K562 (cell line): ENCODE data around the gene SYNJ2. TPM values are rescaled to one million over a fixed set of nuclear protein-coding genes. Genes with fewer than 3 reads are reported as not detected.
"Not testable (repeated sequence)": the region's sequence is repeated elsewhere in the genome, so short reads cannot be mapped to it uniquely, and the experiment has no call there.

ENCODE experiments used
- ATAC-seq: fragments of 200-7000 bp; cut with Tn5 transposase; 3 replicates; pipeline ENCODE4 v1.9.1; 2020; ENCODE audit warnings: moderate library complexity
- BruUV-seq: library from RNA; stranded (reverse); fragments of 400-500 nt; replicated peaks from 2 replicates; lab custom pipeline; 2021; lab: Mats Ljungman, UMichigan
- CTCF ChIA-PET: fragments of 300-600 bp; formaldehyde crosslinking; extraction: SDS; loops from one replicate; lab custom pipeline; 2021; ENCODE audit warnings: low intra/inter-chr PET ratio; lab: Yijun Ruan, JAX
- POLR2A ChIA-PET: fragments of 300-600, 350-650 bp; sonication (Branson Sonifier 250); formaldehyde crosslinking; extraction: SDS; loops from one replicate; lab custom pipeline; 2021; ENCODE audit warnings: antibody characterized with exemption, inconsistent platforms; lab: Yijun Ruan, JAX
- DNase-seq, 4 experiments: peaks; one replicate each; pipeline versions ENCODE4 v3.0.0 to v3.0.0-alpha.2; 2011 to 2018; ENCODE audit warnings: low spot score in 3 of 4, mixed read lengths in 3 of 4; ENCODE audit errors: extremely low read depth in 1 of 4
- FAIRE-seq: peaks from 2 replicates; lab custom pipeline; 2011; peaks lifted over from hg19 to GRCh38; lab: Jason Lieb, UNC
- H2AFZ ChIP-seq: 2 replicates; pipeline ENCODE4 v1.6.0; 2011; ENCODE audit warnings: low read depth, low read length, control low read depth, inconsistent platforms
- H3K27ac ChIP-seq: fragments of 200-600 bp; 3 replicates; pipeline ENCODE4 v1.8.0; 2011; ENCODE audit warnings: low read depth, mild to moderate bottlenecking, control low read depth, inconsistent platforms, low read length, moderate library complexity, mixed read lengths; ENCODE audit errors: extremely low read depth
- H3K27me3 ChIP-seq, 2 experiments: fragments of 300-600 bp in 1 of 2; 2 replicates in 1 of 2; 3 replicates in 1 of 2; pipeline versions ENCODE4 v1.6.0 to v1.8.0; 2011; ENCODE audit warnings: inconsistent platforms in 2 of 2, low read length in 2 of 2, mild to moderate bottlenecking in 1 of 2, mixed read lengths in 1 of 2, moderate library complexity in 1 of 2; ENCODE audit not compliant: control insufficient read depth in 2 of 2, insufficient read depth in 2 of 2
- H3K36me3 ChIP-seq: fragments of 300-600 bp; 3 replicates; pipeline ENCODE4 v1.8.0; 2011; ENCODE audit warnings: mild to moderate bottlenecking, low read length, inconsistent platforms; ENCODE audit not compliant: control insufficient read depth, insufficient read depth
- H3K4me1 ChIP-seq, 2 experiments: fragments of 200-600 bp in 1 of 2; replicated peaks in 1 of 2; 2 replicates in 1 of 2; 3 replicates in 1 of 2; pipeline versions ENCODE4 v1.5.1 to v1.8.0; 2011; ENCODE audit warnings: inconsistent platforms in 2 of 2, low read length in 2 of 2, mild to moderate bottlenecking in 1 of 2, mixed read lengths in 1 of 2, moderate library complexity in 1 of 2; ENCODE audit not compliant: control insufficient read depth in 2 of 2, insufficient read depth in 2 of 2
- H3K4me2 ChIP-seq: 2 replicates; pipeline ENCODE4 v1.6.1; 2011; ENCODE audit warnings: low read length, control low read depth, inconsistent platforms, mixed read lengths; ENCODE audit not compliant: insufficient read depth
- H3K4me3 ChIP-seq: fragments of 200-600 bp; sonication (generic), shearing (Covaris generic); 2 replicates; pipeline ENCODE4 v1.5.1; 2016; ENCODE audit warnings: control low read depth, inconsistent platforms
- H3K79me2 ChIP-seq: fragments of 200-600 bp; 3 replicates; pipeline ENCODE4 v1.8.0; 2011; ENCODE audit warnings: low read length, inconsistent platforms; ENCODE audit not compliant: control insufficient read depth, insufficient read depth
- H3K9ac ChIP-seq, 2 experiments: 2 replicates each; pipeline versions ENCODE4 v1.6.0 to v1.6.1; 2011; ENCODE audit warnings: low read depth in 2 of 2, low read length in 2 of 2, control low read depth in 1 of 2, inconsistent platforms in 1 of 2, mild to moderate bottlenecking in 1 of 2, mixed read lengths in 1 of 2; ENCODE audit not compliant: insufficient read depth in 1 of 2
- H3K9me1 ChIP-seq: one replicate; pipeline ENCODE4 v1.6.0; 2011; ENCODE audit warnings: inconsistent platforms, mild to moderate bottlenecking, low read length, moderate library complexity; ENCODE audit not compliant: control insufficient read depth, insufficient read depth
- H3K9me3 ChIP-seq: replicated peaks from 2 replicates; pipeline ENCODE4 v1.5.1; 2011; ENCODE audit warnings: low read depth, low read length, inconsistent platforms; ENCODE audit not compliant: control insufficient read depth, insufficient read depth
- H4K20me1 ChIP-seq: replicated peaks from 2 replicates; pipeline ENCODE4 v1.6.1; 2011; ENCODE audit warnings: low read length, inconsistent platforms, mixed read lengths; ENCODE audit not compliant: control insufficient read depth, insufficient read depth
- MEIS2 ChIP-seq: fragments of 450-650 bp; IDR thresholded peaks from 2 replicates; pipeline ENCODE4 v1.6.1; 2014; ENCODE audit warnings: mild to moderate bottlenecking; ENCODE audit not compliant: partially characterized antibody
- NFIC ChIP-seq: fragments of 450-650 bp; IDR thresholded peaks from 2 replicates; pipeline ENCODE4 v1.6.1; 2017; ENCODE audit warnings: mild to moderate bottlenecking, inconsistent platforms
- RB1 ChIP-seq: fragments of 450-650 bp; IDR thresholded peaks from 2 replicates; pipeline ENCODE4 v1.6.1; 2017; ENCODE audit warnings: low read depth, mild to moderate bottlenecking
- STAT6 ChIP-seq: sonication (generic); formaldehyde crosslinking; IDR thresholded peaks from 2 replicates; pipeline ENCODE4 v1.8.1; 2023; ENCODE audit warnings: mild to moderate bottlenecking, missing genetic modification reagents
- ZNF146 ChIP-seq: IDR thresholded peaks from one replicate; pipeline ENCODE4 v1.6.1; 2018; ENCODE audit warnings: missing compliant biosample characterization; ENCODE audit not compliant: unreplicated experiment
- WGBS: fragments of 100-300 bp; shearing (Covaris generic); methylation state at CpG from one replicate; pipeline ENCODE4 v1.1.6; 2016; ENCODE audit warnings: low coverage, mixed read lengths; ENCODE audit not compliant: insufficient coverage; ENCODE audit errors: missing lambda C conversion rate; 5-methylcytosine and 5-hydroxymethylcytosine counted together
- in situ Hi-C: fragments of 300-500 bp; cut with MboI; formaldehyde crosslinking; loops from 4 replicates; pipeline ENCODE4 v1.15.0; 2018; ENCODE audit warnings: inconsistent platforms, mixed read lengths
- intact Hi-C: fragments of 100-400 bp; cut with micrococcal nuclease; formaldehyde crosslinking; loops from 2 replicates; pipeline ENCODE4 v1.14.2; 2022
- polyA plus RNA-seq, 8 experiments: library from polyadenylated mRNA; depleted of rRNA in 4 of 8; stranded (reverse) in 5 of 8; unstranded in 3 of 8; fragments of >200 nt; fragmentation: Nextera tagmentation in 2 of 8; fragmentation: Illumina TruSeq in 1 of 8; extraction: Ambion mirVana in 2 of 8; extraction: Trizol in 1 of 8; gene quantifications; 2 replicates each; pipeline versions ENCODE4 v1.2.1 to v1.2.3, GENCODE V29; 2011 to 2014; ENCODE audit warnings: inconsistent platforms in 1 of 8, missing spikeins in 1 of 8
- total RNA-seq, 7 experiments: library from RNA; depleted of rRNA in 6 of 7; stranded (reverse); fragments of >200 nt in 6 of 7; fragmentation: Illumina TruSeq in 2 of 7; extraction: Trizol in 2 of 7; gene quantifications; 2 replicates each; pipeline versions ENCODE4 v1.2.1 to v1.2.3, GENCODE V29; 2011 to 2021; ENCODE audit warnings: low replicate concordance in 1 of 7

Gene SYNJ2
- total and polyA plus RNA-seq, 9 of the 15 experiments (the other 6 are each of a cell fraction or from before 2014, with no cell fraction given): 3.0 to 27.7 (median 17.8) TPM

GRCh38 chr6:157946865-157947532, 34.7 kb upstream of the SYNJ2 start (continued):
- TF ChIP-seq STAT6 (CRISPR knock-in tag) (0 out of 2 replicates have a peak, but pooled peaks have one; percentile 47), RB1 (peak; percentile 51)

GRCh38 chr6:157950899-157951298, 30.8 kb upstream of the SYNJ2 start:
- H4K20me1 ChIP-seq, H2AFZ ChIP-seq, ATAC-seq, H3K79me2 ChIP-seq, DNase-seq, BruUV-seq, H3K36me3 ChIP-seq, in situ Hi-C loops, CTCF ChIA-PET, H3K4me2 ChIP-seq, H3K9me1 ChIP-seq, H3K27ac ChIP-seq, FAIRE-seq: not testable (repeated sequence)
- WGBS: 0% methylated on average over 1 of the region's 1 CpG
- Histone ChIP-seq H3K4me1 (peaks cover 6 to 19% of the 10 kb centered on the region in 2 experiments), H3K27me3 (peaks cover 9 to 24% of the 10 kb centered on the region in 2 experiments; a peak in 3 of 5 replicates)
- 0 out of 2 replicates have a peak, but pooled peaks have one; percentile 23 for TF ChIP-seq NFIC
- peak; percentile 53 for TF ChIP-seq MEIS2
- peak; percentile 39 for TF ChIP-seq ZNF146 (CRISPR knock-in tag)
- TF ChIP-seq, all 486 proteins: peak for 3; not testable (repeated sequence) for 483
- POLR2A ChIA-PET: interaction anchor here (1.0 kb wide), 1 partner anchor 10 kb away, joined by 4 read pairs; no protein-coding TSS in a partner anchor
- intact Hi-C loops: loop anchor here (5.0 kb wide), 2 partner anchors 181 to 284 kb away; no protein-coding TSS in a partner anchor
- not testable (repeated sequence) for H3K9me3 ChIP-seq, H3K9ac ChIP-seq, H3K4me3 ChIP-seq
